ENCODE results near the gene ATF6. TPM values are rescaled to one million over a fixed set of nuclear protein-coding genes. Genes with fewer than 3 reads are reported as not detected.
A peak's percentile ranks its signal among the peaks of the same experiment; 100 is the strongest.
"Not testable (repeated sequence)": the region's sequence is repeated elsewhere in the genome, so short reads cannot be mapped to it uniquely, and the experiment has no call there.

ATF6 gene
- total RNA-seq (2014; rRNA removed; shearing (Covaris generic)), result 32.8 and 35.0 TPM in 2 replicates

DNA sequence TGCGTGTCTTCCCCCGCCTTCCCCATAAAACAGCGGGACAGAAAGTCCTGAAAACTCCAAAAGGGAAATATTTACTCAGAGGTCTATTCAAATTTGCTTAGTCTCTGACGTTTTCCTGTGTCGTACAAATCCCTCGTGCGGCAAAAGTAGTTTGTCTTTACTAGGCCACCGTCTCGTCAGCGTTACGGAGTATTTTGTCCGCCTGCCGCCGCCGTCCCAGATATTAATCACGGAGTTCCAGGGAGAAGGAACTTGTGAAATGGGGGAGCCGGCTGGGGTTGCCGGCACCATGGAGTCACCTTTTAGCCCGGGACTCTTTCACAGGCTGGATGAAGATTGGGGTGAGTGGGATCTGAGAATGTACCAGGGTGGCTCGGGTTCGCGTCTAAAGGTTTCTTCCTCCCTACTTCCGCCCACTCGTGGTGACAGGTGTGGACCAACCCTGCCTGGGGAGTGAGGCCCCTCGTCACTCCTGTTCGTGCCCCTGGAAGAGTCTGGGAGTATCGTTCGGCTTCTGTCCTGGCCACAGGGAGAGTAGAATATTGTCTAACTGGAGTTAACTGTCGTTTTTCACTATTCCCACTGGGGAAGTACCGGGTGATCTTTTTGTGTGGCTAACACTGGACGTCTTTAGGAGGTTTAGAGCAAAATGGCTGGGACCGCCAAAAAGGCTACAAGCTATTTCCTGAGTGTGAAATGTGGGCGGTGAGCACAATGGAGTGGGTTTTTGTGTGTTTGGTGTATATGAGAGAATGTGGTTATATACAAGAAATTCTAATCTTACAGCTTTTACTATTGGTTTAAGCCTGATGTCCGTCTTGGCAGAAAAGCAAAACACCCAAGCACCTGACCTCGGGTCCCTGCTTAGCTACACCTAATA is at the start of gene ATF6:
ATF6 (plus strand) TSS at position 219 of the 880 bp plus-strand sequence; CDS start at position 260, 41 bp downstream.
- peak; percentile 91 for DNase-seq (ENCODE audit: low spot score)

DNA sequence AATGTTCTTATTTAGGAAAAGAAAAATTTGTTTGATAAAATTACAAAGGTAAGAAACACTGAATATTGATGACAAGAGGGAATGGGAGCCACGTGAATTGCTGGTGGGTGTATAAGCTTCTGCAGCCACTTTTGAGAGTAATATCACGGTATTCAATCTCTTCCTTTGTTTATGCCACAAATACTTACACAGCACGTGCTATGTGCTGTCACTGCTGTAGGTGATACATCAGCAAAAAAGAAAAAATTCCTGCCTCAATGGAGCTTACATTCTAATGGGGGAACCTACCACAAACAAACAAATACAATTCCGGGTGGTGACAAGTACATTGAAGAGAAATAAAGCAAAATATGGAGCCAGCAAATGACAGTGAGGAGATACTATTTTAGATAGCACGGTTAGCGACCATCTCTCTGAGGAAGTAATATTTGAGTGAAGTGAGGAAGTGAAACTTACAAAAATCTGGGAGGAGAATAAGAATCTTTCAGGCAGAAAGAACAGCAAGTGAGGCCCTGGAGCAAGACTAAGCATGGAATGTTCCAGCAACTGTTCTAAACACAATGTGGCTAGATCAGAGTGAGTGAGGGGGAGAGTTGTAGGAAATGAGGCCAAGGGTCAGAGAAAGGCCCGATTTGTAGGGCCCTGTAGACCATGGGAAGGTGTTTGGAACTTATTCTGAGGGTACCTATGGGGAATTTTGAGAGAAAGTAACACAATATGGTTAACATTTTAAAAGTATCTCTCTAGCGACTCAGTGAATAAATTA is 47.4 kb upstream of the ATF6 start:
- DNase-seq (ENCODE audit: low spot score), result no peak

- no peak for DNase-seq (ENCODE audit: low spot score)
These were observed 46.9 kb upstream of the ATF6 start for GRCh38 chr1:161719325-161719611.

DNA sequence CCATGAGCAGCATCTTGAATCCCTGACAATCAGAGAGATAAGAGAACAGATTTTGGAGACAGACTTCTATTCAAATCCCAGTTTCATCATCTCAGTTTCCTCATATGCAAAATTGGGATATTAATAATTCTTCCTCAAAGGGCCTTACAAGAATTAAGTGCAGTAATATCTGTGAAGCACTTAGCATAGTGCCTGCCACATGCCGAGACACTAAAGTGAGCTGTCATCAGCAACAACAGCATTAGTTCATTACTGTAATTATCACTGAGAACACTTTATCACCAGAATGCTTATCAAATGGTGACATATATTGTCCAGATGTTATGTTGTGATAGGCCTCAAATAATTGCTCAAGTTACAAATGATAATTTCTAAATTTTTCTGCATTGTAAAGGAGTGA is 45.7 kb upstream of the ATF6 start:
- DNase-seq (ENCODE audit: low spot score), result no peak

DNA sequence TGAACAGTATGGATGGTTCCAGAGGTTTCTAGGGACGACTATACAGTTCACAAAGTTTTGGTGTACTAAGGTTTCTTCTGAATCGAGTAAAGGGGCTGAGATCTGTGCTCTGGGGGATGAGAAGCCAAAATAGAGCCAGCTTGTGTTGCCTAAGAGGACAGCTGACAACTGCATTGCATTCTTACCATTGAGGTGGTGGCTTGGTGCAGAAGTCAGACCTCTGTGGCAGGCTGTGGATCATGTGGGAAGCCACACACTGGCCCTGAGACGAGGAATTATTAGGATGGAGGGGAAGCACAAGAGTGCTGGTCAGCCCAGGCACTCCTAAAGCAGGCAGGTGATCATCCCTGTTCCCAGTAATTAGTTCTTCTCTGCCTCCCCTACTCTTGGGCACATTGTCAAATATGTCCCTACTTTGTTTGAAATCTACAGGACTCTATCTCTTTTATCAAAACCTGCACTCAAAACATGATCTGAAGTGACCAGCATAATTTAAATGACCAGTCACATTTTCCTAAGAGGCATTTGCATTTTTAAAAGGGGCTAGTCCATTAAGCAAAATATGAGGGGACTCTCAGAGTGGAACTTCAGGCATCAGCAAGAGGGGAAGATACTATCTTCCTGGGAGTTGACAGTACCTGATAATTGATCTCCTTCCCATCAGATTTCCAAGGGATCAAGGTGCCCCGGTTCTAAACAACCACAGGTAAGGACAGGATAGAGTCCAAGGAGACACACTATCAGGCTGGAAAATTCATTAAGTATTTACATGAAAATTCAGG is 45.0 kb upstream of the ATF6 start, which contains the start of gene FCRLB:
FCRLB (plus strand) TSS at position 589 of the 782 bp plus-strand sequence. CDS start 1,129 bp downstream, outside the sequence.
- DNase-seq (ENCODE audit: low spot score), result no peak

GRCh38 chr1:161721738-161722343 is 44.3 kb upstream of the ATF6 start:
- peak; percentile 98 for DNase-seq (ENCODE audit: low spot score)

- DNase-seq (ENCODE audit: low spot score), result no peak
These were observed 43.7 kb upstream of the ATF6 start for GRCh38 chr1:161722406-161722805.

- DNase-seq (ENCODE audit: low spot score), result no peak
These were observed 42.5 kb upstream of the ATF6 start for GRCh38 chr1:161723459-161724141.

- not testable (repeated sequence) for DNase-seq (ENCODE audit: low spot score)
These were observed 40.7 kb upstream of the ATF6 start for GRCh38 chr1:161725258-161725907.

DNA sequence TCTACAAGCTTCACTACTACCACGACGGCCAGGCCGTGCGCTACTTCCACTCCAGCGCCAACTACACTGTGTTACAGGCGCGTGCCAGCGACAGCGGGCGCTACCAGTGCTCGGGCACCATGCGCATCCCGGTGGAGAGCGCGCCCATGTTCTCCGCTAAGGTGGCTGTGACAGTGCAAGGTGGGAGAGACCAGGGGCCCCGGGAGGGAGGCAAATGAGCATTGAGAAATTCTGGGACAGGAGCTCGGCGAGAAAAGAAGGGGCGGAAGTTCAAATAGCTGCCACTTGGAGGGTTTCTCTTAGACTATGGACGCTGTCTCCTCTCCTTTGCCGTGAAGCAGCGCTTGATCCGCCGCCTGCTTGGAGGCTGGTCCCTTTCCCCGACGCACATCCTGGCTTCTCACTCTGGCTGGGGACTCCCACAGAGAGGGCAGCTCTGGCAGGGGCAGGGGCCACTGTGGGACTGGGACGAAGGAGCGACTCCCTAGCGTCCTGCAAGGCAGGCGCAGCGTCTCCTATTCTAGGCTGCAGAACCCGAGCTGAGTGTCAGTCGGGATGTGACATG is 40.1 kb upstream of the ATF6 start:
- DNase-seq (ENCODE audit: low spot score), result peak; percentile 47

DNA sequence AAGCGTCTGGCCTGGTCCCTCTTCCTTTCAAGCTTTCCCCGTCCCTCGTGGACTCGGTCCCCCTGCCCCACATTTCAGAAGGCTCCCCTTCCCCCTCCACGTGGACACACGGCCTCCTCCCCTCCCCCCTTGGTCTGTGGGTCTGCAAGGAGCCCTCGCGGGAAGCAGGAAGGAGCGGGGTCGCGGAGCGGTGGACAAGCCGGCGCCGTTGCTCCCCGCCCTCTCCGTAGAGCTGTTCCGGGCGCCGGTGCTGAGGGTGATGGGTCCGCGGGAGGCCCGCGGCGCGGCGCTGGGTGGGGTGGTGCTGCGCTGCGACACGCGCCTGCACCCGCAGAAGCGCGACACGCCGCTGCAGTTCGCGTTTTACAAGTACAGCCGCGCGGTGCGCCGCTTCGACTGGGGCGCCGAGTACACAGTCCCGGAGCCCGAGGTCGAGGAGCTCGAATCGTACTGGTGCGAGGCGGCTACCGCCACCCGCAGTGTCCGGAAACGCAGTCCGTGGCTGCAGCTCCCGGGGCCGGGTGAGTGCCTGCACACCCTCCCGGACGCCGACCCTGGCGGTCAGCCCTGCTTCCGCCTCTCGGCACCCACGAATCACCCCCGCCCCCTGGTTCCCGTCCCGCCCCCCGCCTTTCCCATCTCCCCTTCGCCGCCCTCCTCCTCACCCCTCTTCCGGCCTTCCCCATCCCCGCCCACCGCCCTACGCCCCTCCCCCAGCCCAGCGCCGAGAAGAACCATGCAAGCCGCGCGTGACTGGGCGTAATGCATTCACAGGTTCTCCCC is 39.5 kb upstream of the ATF6 start:
- DNase-seq (ENCODE audit: low spot score), result peak; percentile 87

DNA sequence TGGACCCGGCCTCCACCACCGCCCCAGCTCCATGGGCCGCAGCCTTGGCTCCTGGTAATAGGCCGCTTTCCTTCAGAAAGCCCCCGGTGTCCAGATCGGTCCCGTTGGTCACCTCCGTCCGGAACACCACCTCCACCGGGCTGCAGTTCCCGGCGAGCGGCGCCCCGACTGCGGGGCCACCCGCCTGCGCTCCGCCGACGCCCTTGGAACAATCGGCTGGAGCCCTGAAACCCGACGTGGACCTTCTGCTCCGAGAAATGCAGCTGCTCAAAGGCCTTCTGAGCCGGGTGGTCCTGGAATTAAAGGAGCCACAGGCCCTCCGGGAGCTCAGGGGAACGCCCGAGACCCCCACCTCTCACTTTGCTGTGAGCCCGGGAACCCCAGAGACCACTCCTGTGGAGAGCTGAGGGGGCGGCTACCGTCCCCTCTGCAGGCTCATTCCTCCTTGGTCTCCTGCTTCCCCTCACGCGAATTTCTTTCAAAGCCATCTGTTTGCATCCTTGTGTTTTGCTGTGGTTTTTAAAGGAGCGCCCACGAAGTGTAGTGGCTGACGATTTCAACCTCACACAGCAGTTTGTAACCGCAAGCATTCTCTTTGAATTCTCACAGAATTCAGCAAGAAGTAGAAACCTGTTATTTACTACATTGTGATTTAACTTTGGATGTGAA is 38.7 kb upstream of the ATF6 start:
- peak; percentile 74 for DNase-seq (ENCODE audit: low spot score)

- DNase-seq (ENCODE audit: low spot score), result no peak
These were observed 37.5 kb upstream of the ATF6 start for GRCh38 chr1:161728376-161729226.

- peak; percentile 87 for DNase-seq (ENCODE audit: low spot score)
These were observed 36.0 kb upstream of the ATF6 start for GRCh38 chr1:161730050-161730564.

DNA sequence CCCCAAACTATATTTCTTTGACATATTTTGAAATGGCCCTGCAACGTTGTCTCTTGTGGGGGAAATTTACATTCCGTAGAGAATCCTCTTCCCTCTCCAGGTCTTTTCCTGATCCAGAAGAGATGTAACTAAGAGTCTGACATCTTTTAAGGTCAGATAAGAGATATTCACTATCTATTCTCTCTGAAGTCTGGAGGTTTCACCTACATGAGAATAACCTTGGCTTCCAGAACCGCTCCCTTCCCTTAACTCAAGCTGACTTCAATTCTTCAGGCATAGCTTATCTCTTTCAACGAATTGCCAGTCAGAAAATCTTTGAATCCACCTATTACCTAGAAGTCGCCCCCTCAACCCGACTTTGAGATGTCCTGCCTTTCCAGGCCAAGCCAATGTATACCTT is 34.9 kb upstream of the ATF6 start:
- DNase-seq (ENCODE audit: low spot score), result no peak

- DNase-seq (ENCODE audit: low spot score), result no peak
These were observed 34.0 kb upstream of the ATF6 start for GRCh38 chr1:161731981-161732718.

- peak; percentile 89 for DNase-seq (ENCODE audit: low spot score)
These were observed 32.6 kb upstream of the ATF6 start for GRCh38 chr1:161733526-161733925.
